HepG2 (cell line): Measurements from ENCODE around the gene CXCR5. TPM values are rescaled to one million over a fixed set of nuclear protein-coding genes. Genes with fewer than 3 reads are reported as not detected.

Experiments
- BCL6 ChIP-seq: IDR thresholded peaks from 2 replicates; pipeline ENCODE4 v1.6.1; 2016; ENCODE audit warnings: missing genetic modification reagents, missing compliant biosample characterization
- ELF1 ChIP-seq: sonication (generic); formaldehyde crosslinking; IDR thresholded peaks from 2 replicates; pipeline ENCODE4 v1.4.0; 2020; ENCODE audit warnings: missing genetic modification reagents
- GLI4 ChIP-seq: sonication (generic); formaldehyde crosslinking; IDR thresholded peaks from 2 replicates; pipeline ENCODE4 v1.5.1; 2020; ENCODE audit warnings: missing genetic modification reagents, mild to moderate bottlenecking, moderate library complexity, borderline replicate concordance
- HNRNPL ChIP-seq: fragments of 200-400 bp; formaldehyde crosslinking; IDR thresholded peaks from 2 replicates; pipeline ENCODE4 v1.6.1; 2017; ENCODE audit warnings: mild to moderate bottlenecking, low read depth, low read length
- KDM3A ChIP-seq: IDR thresholded peaks from 2 replicates; pipeline ENCODE4 v1.6.1; 2018; ENCODE audit warnings: low read depth, missing compliant biosample characterization
- LCORL ChIP-seq, 2 experiments: fragments of 450-650 bp in 1 of 2; sonication (generic) in 1 of 2; formaldehyde crosslinking in 1 of 2; IDR thresholded peaks; 2 replicates each; pipeline versions ENCODE4 v1.5.0 to v1.6.1; 2017 to 2020; ENCODE audit warnings: antibody characterized with exemption in 1 of 2, missing genetic modification reagents in 1 of 2
- NCOA2 ChIP-seq: sonication (generic); formaldehyde crosslinking; IDR thresholded peaks from 2 replicates; pipeline ENCODE4 v1.8.0; 2022; ENCODE audit warnings: inconsistent platforms
- PITX1 ChIP-seq: sonication (generic); formaldehyde crosslinking; IDR thresholded peaks from 2 replicates; pipeline ENCODE4 v1.5.1; 2020; ENCODE audit warnings: mild to moderate bottlenecking, missing genetic modification reagents
- POGZ ChIP-seq: sonication (generic); formaldehyde crosslinking; IDR thresholded peaks from 2 replicates; pipeline ENCODE4 v1.4.0; 2020; ENCODE audit warnings: mild to moderate bottlenecking, missing genetic modification reagents
- RBM22 ChIP-seq: fragments of 200-400 bp; formaldehyde crosslinking; optimal IDR thresholded peaks from 2 replicates; pipeline ENCODE3; 2017; ENCODE audit warnings: mild to moderate bottlenecking, low read length, moderate library complexity
- SUZ12 ChIP-seq: fragments of 150-350 bp; IDR thresholded peaks from 2 replicates; pipeline ENCODE4 v1.6.1; 2014; ENCODE audit warnings: low read depth, low read length
- YEATS2 ChIP-seq: sonication (generic); formaldehyde crosslinking; IDR thresholded peaks from 2 replicates; pipeline ENCODE4 v1.4.0; 2020; ENCODE audit warnings: missing genetic modification reagents, borderline replicate concordance
- ZKSCAN5 ChIP-seq: sonication (generic); formaldehyde crosslinking; IDR thresholded peaks from 2 replicates; pipeline ENCODE4 v1.5.1; 2020; ENCODE audit warnings: mild to moderate bottlenecking, missing genetic modification reagents
- ZNF317 ChIP-seq: sonication (generic); formaldehyde crosslinking; IDR thresholded peaks from 2 replicates; pipeline ENCODE4 v1.5.0; 2020; ENCODE audit warnings: mild to moderate bottlenecking, missing genetic modification reagents
- polyA plus RNA-seq, 8 experiments: library from polyadenylated mRNA; depleted of rRNA in 3 of 8; stranded (reverse) in 7 of 8; unstranded in 1 of 8; fragments of >200 nt; fragmentation: Illumina TruSeq in 4 of 8; extraction: Trizol in 4 of 8; gene quantifications; 2 replicates each; pipeline versions ENCODE4 v1.2.1 to v1.2.3, GENCODE V29; 2011 to 2016; ENCODE audit warnings: low read depth in 4 of 8, missing spikeins in 1 of 8, mixed read lengths in 1 of 8; ENCODE audit not compliant: insufficient read depth in 1 of 8
- total RNA-seq, 5 experiments: library from RNA; depleted of rRNA; stranded (reverse); fragments of >200 nt; fragmentation: Illumina TruSeq; extraction: Trizol; gene quantifications; 2 replicates each; pipeline ENCODE4 v1.2.3, GENCODE V29; 2016; ENCODE audit warnings: low read depth in 1 of 5
- TF ChIP-seq, protein P1 (sequence below): sonication (generic); formaldehyde crosslinking; IDR thresholded peaks from one replicate; pipeline ENCODE4 v1.5.1; 2020; ENCODE audit warnings: mild to moderate bottlenecking, missing genetic modification reagents; ENCODE audit errors: not compliant biosample characterization
- TF ChIP-seq, protein P2 (sequence below), 2 experiments: sonication (generic) in 1 of 2; formaldehyde crosslinking in 1 of 2; IDR thresholded peaks; 2 replicates each; pipeline versions ENCODE4 v1.4.0 to v1.6.1; 2018 to 2020; ENCODE audit warnings: missing genetic modification reagents in 2 of 2, borderline replicate concordance in 1 of 2, low read depth in 1 of 2, mild to moderate bottlenecking in 1 of 2, missing biosample characterization in 1 of 2
- TF ChIP-seq, protein P3 (sequence below): sonication (generic); formaldehyde crosslinking; IDR thresholded peaks from 2 replicates; pipeline ENCODE4 v1.5.1; 2020; ENCODE audit warnings: missing genetic modification reagents, mild to moderate bottlenecking, borderline replicate concordance

Gene CXCR5
- total and polyA plus RNA-seq, 2 of the 13 experiments (the other 11 are each of a cell fraction or from before 2014, with no cell fraction given): not detected

DNA sequence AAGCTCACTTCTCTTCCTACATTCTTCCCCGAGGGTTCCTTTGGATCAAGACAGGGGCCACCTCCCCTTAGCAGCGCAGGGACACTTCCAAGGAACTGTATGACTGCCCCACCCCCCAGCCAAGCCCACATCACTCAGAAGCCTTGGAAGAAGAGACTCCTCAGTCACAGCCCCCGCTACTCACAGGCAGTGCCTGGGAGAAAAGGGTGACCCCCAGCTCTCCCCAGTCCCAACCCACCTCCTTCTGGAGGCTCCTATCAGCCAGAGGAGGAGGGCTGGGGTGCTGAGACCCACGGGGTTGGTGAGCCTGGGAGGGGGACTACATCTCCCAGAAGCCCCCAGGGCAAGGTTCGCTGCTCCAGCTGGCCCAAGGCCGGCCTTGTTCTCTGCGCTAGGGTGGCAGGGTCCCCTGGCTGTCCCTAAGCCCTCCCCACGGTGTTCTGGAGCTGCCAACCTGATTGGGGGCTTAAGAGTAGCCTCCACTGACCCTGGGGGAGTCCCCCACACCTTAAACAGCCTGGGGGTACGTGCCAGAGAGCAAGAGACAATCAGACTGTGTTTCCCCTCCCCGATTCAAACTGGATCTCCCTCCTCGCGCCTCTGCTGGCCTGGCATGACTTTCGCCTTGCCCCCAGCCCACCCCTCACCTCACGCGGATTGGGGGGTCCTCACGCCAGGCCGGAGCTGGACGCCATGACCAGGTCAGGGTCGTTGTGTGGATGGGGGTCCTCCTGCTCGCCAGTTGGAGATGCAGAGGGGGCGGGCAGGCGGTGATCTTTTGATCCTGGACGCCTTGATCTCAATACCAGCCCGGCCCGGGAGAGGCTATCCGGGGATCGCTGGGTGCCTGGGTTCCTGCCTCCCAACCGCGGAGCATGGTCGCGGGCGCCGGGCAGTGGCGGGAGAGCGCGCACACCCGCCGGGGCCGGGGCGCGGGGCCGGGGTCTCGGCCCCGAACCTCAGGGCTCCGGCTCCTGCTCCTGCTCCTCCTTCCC, 41.2 kb downstream of the CXCR5 start (continued):
- TF ChIP-seq, protein P1, sequence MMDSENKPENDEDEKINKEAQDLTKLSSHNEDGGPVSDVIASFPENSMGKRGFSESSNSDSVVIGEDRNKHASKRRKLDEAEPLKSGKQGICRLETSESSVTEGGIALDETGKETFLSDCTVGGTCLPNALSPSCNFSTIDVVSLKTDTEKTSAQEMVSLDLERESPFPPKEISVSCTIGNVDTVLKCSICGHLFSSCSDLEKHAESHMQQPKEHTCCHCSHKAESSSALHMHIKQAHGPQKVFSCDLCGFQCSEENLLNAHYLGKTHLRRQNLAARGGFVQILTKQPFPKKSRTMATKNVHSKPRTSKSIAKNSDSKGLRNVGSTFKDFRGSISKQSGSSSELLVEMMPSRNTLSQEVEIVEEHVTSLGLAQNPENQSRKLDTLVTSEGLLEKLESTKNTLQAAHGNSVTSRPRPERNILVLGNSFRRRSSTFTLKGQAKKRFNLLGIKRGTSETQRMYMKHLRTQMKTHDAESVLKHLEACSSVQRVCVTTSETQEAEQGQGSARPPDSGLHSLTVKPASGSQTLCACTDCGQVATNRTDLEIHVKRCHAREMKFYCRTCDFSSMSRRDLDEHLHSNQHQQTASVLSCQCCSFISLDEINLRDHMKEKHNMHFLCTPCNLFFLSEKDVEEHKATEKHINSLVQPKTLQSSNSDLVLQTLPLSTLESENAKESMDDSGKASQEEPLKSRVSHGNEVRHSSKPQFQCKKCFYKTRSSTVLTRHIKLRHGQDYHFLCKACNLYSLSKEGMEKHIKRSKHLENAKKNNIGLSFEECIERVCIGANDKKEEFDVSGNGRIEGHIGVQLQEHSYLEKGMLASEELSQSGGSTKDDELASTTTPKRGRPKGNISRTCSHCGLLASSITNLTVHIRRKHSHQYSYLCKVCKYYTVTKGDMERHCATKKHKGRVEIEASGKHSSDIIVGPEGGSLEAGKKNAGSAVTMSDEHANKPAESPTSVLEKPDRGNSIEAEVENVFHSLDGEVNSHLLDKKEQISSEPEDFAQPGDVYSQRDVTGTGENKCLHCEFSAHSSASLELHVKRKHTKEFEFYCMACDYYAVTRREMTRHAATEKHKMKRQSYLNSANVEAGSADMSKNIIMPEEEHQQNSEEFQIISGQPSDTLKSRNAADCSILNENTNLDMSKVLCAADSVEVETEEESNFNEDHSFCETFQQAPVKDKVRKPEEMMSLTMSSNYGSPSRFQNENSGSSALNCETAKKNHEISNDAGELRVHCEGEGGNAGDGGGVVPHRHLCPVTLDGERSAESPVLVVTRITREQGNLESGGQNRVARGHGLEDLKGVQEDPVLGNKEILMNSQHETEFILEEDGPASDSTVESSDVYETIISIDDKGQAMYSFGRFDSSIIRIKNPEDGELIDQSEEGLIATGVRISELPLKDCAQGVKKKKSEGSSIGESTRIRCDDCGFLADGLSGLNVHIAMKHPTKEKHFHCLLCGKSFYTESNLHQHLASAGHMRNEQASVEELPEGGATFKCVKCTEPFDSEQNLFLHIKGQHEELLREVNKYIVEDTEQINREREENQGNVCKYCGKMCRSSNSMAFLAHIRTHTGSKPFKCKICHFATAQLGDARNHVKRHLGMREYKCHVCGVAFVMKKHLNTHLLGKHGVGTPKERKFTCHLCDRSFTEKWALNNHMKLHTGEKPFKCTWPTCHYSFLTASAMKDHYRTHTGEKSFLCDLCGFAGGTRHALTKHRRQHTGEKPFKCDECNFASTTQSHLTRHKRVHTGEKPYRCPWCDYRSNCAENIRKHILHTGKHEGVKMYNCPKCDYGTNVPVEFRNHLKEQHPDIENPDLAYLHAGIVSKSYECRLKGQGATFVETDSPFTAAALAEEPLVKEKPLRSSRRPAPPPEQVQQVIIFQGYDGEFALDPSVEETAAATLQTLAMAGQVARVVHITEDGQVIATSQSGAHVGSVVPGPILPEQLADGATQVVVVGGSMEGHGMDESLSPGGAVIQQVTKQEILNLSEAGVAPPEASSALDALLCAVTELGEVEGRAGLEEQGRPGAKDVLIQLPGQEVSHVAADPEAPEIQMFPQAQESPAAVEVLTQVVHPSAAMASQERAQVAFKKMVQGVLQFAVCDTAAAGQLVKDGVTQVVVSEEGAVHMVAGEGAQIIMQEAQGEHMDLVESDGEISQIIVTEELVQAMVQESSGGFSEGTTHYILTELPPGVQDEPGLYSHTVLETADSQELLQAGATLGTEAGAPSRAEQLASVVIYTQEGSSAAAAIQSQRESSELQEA: no peak
- TF ChIP-seq, protein P2, sequence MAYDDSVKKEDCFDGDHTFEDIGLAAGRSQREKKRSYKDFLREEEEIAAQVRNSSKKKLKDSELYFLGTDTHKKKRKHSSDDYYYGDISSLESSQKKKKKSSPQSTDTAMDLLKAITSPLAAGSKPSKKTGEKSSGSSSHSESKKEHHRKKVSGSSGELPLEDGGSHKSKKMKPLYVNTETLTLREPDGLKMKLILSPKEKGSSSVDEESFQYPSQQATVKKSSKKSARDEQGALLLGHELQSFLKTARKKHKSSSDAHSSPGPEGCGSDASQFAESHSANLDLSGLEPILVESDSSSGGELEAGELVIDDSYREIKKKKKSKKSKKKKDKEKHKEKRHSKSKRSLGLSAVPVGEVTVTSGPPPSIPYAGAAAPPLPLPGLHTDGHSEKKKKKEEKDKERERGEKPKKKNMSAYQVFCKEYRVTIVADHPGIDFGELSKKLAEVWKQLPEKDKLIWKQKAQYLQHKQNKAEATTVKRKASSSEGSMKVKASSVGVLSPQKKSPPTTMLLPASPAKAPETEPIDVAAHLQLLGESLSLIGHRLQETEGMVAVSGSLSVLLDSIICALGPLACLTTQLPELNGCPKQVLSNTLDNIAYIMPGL (CRISPR knock-in tag; IDR thresholded peaks at IDR 0.05; ENCODE audit: borderline replicate concordance in 1 of 2, low read depth in 1 of 2): peak; percentile 49 to 59; a peak in 3 of 4 replicates
- TF ChIP-seq, protein P3, sequence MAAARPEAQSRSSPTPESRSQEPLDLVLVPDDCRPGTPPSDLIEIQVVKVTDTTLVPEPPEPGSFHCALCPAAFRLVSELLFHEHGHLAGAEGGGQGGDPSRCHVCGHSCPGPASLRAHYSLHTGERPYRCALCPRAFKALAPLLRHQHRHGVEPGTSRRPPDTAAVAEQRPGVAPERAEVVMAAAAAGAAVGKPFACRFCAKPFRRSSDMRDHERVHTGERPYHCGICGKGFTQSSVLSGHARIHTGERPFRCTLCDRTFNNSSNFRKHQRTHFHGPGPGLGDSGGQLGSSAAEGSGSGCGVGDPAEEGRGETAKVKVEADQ: 0 out of 2 replicates have a peak, but pooled peaks have one; percentile 19
- TF ChIP-seq KDM3A (CRISPR knock-in tag) (0 out of 2 replicates have a peak, but pooled peaks have one; percentile 25), BCL6 (CRISPR knock-in tag) (no peak), NCOA2 (no peak), ELF1 (CRISPR knock-in tag) (peak; percentile 14; the same call in 1 of the 2 replicates), RBM22 (no peak), LCORL (IDR thresholded peaks at IDR 0.05) (no peak), LCORL (CRISPR knock-in tag; IDR thresholded peaks at IDR 0.05) (peak; percentile 55; the same call in 1 of the 2 replicates), POGZ (CRISPR knock-in tag) (peak; percentile 37), PITX1 (CRISPR knock-in tag) (peak; percentile 49; the same call in 1 of the 2 replicates), ZKSCAN5 (CRISPR knock-in tag) (no peak), GLI4 (CRISPR knock-in tag) (0 out of 2 replicates have a peak, but pooled peaks have one; percentile 26), ZNF317 (CRISPR knock-in tag) (peak; percentile 48; the same call in 1 of the 2 replicates), HNRNPL (0 out of 2 replicates have a peak, but pooled peaks have one; percentile 70), YEATS2 (CRISPR knock-in tag) (0 out of 2 replicates have a peak, but pooled peaks have one; percentile 37), SUZ12 (peak; percentile 50)
